A549 treated with Mapracorat at 1 μM for 4 hours (cell line): Measurements from ENCODE around the gene ZNF761. TPM values are rescaled to one million over a fixed set of nuclear protein-coding genes. Genes with fewer than 3 reads are reported as not detected.

Source experiments
- total RNA-seq: library from RNA; stranded (reverse); fragments of 200-300 nt; extraction: Qiagen RNA extraction; gene quantifications from 5 replicates; pipeline ENCODE4 v1.2.3, GENCODE V29; 2022

Gene ZNF761
- total RNA-seq = 7.0 to 9.0 TPM (median 8.4 TPM) in 5 replicates

DNA sequence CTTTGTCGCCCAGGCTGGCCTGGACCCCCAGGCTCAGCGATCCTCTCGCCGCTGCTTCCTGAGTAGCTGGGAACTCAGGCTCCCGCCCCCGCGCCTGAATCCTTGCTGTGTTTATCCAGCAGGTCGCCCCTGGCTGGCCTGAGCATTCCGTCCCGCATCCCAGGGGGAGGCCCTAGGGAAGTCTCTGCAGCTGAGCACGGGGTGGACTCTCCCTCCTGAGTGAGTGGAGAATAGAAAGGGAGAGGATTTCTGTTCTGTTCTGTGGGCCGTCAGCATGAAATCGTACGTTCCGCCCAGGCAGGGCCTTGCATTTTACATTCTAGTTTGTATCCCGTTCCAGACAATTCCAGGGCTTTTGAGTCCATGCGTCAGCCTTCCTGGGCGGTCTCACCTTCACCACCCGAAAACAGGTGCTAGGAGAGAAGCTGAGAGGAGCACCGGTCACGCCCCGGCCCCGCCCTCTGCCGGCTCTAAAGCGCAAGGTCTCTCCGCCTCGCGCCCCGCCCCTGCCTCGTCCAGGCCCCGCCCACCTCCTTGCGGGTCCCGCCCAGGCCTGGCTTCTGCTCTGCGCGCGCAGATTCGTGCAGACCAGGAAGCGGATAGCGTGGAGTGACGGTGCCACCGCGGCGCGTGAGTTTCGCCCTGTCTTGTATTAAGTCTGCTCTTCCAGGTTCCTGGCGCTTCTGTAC is at the start of gene ZNF761:
TSS of gene ZNF761 (plus strand) at position 586 of the 689 bp plus-strand sequence. CDS start 15,285 bp downstream, outside the sequence.

DNA sequence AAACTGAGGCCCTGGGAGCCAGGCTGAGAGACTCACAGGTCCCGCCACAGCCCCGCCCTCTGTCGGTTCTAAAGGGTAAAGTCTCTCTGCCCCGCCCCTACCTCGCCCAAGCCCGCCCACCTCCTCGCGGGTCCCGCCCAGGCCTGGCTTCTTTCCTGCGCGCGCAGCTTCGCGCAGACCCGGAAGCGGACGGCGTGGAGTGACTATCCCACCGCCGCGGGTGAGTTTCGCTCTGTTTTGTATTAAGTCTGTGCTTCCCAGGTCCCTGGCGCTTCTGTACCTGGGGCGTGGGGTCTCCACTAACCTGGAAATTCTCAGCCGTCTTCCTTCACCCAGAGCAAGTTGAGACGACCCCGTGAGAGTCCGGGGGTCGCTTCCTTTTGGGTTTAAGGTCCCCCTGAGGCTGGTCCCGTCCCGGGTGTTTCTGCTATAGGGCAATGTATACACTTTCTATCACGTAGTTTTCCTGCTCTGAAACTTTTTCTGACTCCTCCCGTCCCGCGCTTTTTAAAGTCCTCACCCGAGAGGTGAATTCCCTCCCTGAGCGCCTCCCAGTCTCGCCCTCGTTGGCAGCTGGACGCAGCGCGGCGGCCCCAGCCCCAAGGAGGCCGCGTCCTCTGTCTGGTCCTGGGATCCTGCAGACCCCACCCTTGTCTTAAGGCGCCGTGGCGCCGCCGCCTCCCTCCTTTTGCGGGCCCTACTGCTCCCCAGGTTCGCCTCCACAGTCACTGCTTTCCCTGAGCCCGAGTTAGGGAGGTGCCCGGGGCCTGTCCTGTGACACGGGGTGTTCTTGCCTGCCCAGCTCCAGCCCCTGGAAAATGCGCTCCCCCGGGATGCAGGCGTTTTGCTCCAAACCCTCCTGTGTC is 36.6 kb upstream of the ZNF761 start, which contains the start of gene ZNF765:
TSS of gene ZNF765 (plus strand) at position 176 of the 866 bp plus-strand sequence. CDS start 2,867 bp downstream, outside the sequence.

DNA sequence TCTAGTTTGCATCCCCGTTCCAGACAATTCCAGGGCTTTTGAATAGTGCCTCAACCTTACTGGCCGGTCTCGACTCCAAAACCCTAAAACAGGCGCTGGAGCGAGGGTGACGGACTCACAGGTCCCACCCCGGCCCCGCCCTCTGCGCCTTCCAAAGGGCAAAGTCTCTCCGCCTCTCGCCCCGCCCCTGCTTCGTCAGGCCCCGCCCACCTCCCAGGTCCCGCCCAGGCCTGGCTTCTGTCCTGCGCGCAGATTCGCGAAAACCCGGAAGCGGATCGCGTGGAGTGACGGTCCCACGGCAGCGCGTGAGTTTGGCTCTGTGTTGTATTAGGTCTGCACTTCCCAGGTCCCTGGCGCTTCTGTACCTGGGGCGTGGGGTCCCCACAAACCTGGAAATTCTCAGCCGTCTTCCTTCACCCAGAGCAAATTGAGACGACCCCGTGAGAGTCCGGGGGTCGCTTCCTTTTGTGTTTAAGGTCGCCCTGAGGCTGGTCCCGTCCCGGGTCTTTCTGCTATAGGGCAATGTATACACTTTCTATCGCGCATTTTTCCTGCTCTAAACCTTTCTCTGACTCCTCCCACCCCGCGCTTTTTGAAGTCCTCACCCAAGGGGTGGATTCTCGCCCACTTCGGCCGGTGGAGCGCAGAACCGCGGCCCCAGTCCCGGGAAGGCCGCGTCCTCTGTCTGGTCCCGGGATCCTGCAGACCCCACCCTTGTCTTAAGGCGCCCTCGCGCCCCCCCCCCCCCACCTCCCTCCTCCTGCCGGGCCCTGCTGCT is 35.9 kb downstream of the ZNF761 start, which contains the start of gene ZNF813:
TSS of gene ZNF813 (plus strand) at position 249 of the 778 bp plus-strand sequence. CDS start 16,090 bp downstream, outside the sequence.

Other genes with a start within 250 kb of the ZNF761 start
- not detected in 5 replicates for gene ZNF665, start 238.6 kb upstream of the ZNF761 start, total RNA-seq
- gene ZNF677, start 177.1 kb upstream of the ZNF761 start, total RNA-seq = not detected in 5 replicates
- not detected in 5 replicates for gene VN1R2, start 173.7 kb upstream of the ZNF761 start, total RNA-seq
- not detected in 5 replicates for gene VN1R4, start 164.3 kb upstream of the ZNF761 start, total RNA-seq
- 3.1 to 4.3 TPM (median 3.5 TPM) in 5 replicates for gene ZNF845, start 98.2 kb upstream of the ZNF761 start, total RNA-seq
- gene ZNF525, start 66.3 kb upstream of the ZNF761 start, total RNA-seq = 0.30 to 0.70 TPM (median 0.49 TPM) in 5 replicates
- gene ZNF765, start 36.8 kb upstream of the ZNF761 start, total RNA-seq = 3.1 to 4.9 TPM (median 4.1 TPM) in 5 replicates
- 0.13 to 0.37 TPM (median 0.17 TPM) in 5 replicates for gene ZNF813, start 35.7 kb downstream of the ZNF761 start, total RNA-seq
- 11.3 to 14.2 TPM (median 12.8 TPM) in 5 replicates for gene ZNF331, start 106.2 kb downstream of the ZNF761 start, total RNA-seq
- gene DPRX, start 200.0 kb downstream of the ZNF761 start, total RNA-seq = not detected in 5 replicates